Forelimb muscle (tissue), 1 donor: ENCODE data around the gene PTH2R. TPM values are rescaled to one million over a fixed set of nuclear protein-coding genes. Genes with fewer than 3 reads are reported as not detected.
"Not testable (repeated sequence)": the region's sequence is repeated elsewhere in the genome, so short reads cannot be mapped to it uniquely, and the experiment has no call there.

Source experiments
- DNase-seq: peaks from one replicate; pipeline ENCODE4 v3.0.0-alpha.2; 2013; ENCODE audit warnings: low read depth
- polyA plus RNA-seq: library from polyadenylated mRNA; unstranded; fragments of 120-200 nt; gene quantifications from one replicate; pipeline ENCODE4 v1.2.1, GENCODE V29; 2013; ENCODE audit not compliant: insufficient read length

The PTH2R gene
- polyA plus RNA-seq, 1 donor, result 0.10 TPM

GRCh38 chr2:208392300-208392699, 14.3 kb upstream of the PTH2R start:
- no peak for DNase-seq

- DNase-seq, result not testable (repeated sequence)
These were observed 9.8 kb upstream of the PTH2R start for GRCh38 chr2:208396796-208397195.

- DNase-seq, result no peak
These were observed 7.4 kb upstream of the PTH2R start for GRCh38 chr2:208399201-208399600.

GRCh38 chr2:208407667-208408066, 1.1 kb downstream of the PTH2R start:
- DNase-seq, result no peak

DNA sequence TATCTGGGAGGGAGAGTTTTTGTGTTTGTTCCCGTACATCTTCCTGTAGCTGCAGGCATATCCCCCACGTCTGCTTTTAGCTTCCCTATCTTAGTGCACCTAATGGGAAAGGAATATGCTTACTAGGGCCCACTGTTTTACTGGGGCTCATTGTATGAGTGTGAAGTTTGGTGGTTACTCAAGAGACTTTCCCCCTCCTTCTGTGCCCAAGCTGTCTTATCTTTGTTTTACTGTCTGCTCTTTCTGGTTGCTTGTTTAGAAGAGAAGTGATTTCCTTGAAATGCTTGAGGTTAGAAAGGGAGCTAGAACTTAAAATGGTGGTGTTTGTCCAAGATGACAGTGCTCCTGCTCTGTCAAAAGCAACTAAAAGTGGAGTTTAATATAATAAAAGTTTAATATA, 7.3 kb downstream of the PTH2R start:
- DNase-seq, result no peak

GRCh38 chr2:208415255-208415654, 8.7 kb downstream of the PTH2R start:
- no peak for DNase-seq

- no peak for DNase-seq
These were observed 9.3 kb downstream of the PTH2R start for GRCh38 chr2:208415897-208416296.

GRCh38 chr2:208426412-208427045, 19.9 kb downstream of the PTH2R start:
- DNase-seq, result no peak

- no peak for DNase-seq
These were observed 31.2 kb downstream of the PTH2R start for GRCh38 chr2:208437755-208438154.

GRCh38 chr2:208440716-208441115, 34.1 kb downstream of the PTH2R start:
- DNase-seq, result no peak

DNA sequence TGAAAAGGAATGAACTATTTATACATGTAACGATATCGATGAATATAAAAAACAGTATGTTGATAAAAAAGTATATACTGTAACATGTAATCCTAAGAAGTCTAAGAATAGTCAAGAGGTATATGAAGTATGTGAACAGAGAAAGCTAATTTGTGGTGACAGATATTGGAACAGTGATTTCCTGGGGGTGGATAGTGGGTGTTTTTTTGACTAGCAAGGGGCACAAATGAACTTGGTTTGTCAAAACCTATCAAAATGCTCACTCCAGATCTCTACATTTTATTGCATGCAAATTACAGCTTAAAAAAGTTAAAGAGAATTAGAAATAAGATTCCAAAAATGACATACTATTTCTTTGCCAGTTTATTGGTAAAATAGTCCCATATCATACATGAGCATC, 35.4 kb downstream of the PTH2R start:
- no peak for DNase-seq

DNA sequence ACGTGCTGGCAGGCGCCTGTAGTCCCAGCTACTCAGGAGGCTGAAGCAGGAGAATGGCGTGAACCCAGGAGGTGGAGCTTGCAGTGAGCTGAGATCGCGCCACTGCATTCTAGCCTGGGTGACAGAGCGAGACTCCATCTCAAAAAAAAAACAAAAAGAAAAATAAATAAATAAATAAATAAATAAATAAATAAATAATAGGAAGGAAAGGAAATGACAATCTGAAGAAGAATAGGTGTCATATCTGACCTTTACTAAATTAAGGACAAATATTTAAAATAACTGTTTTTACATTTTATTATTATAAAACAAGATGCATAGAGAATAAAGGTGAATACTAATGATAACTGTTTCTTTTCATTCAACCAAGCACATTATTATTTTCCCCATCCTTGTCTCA, 40.9 kb downstream of the PTH2R start:
- not testable (repeated sequence) for DNase-seq

DNA sequence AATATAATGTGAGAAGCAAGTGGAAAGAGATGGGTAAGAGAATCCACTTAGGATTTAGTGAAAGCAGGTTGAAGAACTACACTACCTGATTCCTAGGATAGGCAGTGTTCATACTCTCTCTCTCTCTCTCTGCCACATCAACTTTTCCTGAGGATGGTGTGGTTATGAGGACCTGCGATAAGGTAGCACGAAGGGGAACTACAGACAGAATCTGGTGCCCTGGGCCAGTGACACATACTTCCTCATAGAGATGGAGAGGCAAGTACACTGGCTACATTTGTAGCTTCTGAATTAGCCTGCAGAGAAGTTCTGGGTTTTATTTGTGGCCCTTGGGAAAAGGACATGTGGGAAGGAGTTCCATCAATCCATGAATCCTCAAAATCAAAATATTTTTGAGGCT, 44.5 kb downstream of the PTH2R start:
- DNase-seq, result no peak

GRCh38 chr2:208454861-208455260, 48.3 kb downstream of the PTH2R start:
- no peak for DNase-seq

GRCh38 chr2:208463721-208464120, 57.1 kb downstream of the PTH2R start:
- no peak for DNase-seq

- no peak for DNase-seq
These were observed 57.6 kb downstream of the PTH2R start for GRCh38 chr2:208464205-208464604.

DNA sequence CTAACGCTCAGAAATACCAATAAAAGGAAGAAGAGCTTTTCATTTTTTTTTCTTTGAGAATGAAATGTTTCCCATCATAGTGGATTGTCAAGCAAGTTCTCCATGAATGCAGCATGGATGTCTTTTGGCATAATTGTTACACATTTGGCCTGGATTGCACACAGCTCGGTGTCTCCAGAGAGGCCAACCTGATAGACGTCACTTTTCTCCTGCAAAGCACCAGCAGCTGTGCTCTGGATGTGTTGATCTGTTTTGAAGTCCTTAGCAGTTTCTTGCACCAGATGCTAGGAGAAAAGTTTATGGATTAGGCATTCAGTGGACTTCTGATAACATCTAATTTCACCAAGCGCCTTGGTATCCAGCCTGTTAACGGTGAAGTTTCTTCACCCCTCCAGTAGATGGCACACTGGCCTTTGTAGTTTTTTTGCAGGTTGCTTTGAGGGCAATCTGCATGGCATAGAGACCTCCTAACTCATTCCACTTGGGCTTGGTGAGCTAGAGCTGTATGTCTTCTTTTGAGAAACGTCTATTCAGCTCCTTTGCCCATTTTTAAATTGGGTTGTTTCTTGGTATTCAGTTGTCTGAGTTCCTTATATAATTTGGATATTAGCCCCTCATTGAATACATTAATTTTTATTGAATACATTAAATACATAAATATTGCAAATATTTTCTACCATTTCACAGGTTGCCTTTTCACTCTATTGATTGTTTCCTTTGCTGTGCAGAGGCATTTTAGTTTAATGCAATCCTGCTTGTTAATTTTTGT, 59.7 kb downstream of the PTH2R start:
- no peak for DNase-seq

GRCh38 chr2:208466920-208467298, 60.3 kb downstream of the PTH2R start:
- no peak for DNase-seq

GRCh38 chr2:208467564-208467963, 61.0 kb downstream of the PTH2R start:
- DNase-seq, result no peak

DNA sequence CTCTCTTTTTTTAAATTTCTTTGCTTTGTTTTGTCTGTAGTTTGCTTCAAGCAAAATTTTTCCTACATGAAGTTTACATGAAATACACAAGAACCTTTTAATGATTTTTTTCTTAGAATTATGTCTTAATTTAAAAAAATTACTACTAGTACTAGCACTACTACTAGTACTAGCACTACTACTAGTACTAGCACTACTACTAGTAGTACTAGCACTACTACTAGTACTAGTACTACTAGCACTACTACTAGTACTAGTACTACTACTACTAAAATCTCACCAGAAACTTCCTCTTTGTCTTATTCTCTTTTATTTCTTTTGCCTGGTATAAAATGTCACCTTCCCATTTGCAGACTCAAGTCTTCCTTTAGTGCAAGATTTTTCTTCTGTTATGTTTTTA, 71.1 kb downstream of the PTH2R start:
- DNase-seq, result no peak

DNA sequence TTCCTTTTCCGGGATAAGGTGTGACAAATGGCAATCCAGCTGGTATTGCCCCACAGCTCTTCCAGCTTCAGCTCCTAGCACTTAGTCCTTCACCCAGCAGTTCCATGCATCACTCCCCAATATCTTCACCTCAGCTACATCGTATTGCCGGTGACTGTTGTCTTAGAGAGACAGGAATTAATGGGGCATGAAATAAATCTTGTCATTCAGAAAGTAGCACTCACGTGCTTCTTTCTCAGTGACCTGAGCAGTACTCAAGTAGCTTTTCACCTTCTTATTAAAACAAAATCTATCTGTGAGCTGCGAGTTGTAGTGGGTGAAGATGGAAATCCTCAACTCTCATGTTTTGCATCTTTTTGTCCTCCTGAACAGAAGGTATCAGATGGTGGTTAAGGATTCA, 72.8 kb downstream of the PTH2R start:
- DNase-seq, result no peak

GRCh38 chr2:208481945-208482344, 75.4 kb downstream of the PTH2R start:
- not testable (repeated sequence) for DNase-seq

DNA sequence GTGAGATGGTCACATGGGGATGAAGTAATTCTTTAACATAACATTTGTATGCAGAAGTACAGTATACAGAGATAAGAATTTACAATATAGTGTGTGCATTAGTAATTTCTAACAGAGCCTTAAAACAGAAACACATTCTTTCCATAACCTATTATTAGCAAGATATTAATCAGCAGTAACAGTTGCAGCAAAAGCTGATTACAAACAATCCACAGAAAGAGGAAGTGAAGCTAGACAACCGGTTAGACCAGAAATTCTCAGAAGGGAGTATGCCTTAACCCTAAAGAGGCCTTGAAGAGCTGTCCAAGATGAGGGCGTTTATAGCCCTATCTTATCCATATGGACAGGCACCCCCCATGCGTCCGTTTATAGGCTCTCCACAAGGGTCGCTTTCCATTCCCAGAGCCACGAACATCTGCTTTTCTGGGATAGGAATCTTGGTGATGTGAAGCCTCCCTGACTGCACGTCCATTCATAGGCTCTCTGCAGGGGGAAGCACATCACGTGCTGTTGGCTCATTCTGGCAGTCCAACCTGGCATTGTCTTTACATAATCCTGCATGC, 75.9 kb downstream of the PTH2R start:
- not testable (repeated sequence) for DNase-seq
